ENCODE results near the gene DPF3. TPM values are rescaled to one million over a fixed set of nuclear protein-coding genes. Genes with fewer than 3 reads are reported as not detected.

The DPF3 gene
- total and polyA plus RNA-seq, 2 donors, result 0.71 to 2.2 TPM

DNA sequence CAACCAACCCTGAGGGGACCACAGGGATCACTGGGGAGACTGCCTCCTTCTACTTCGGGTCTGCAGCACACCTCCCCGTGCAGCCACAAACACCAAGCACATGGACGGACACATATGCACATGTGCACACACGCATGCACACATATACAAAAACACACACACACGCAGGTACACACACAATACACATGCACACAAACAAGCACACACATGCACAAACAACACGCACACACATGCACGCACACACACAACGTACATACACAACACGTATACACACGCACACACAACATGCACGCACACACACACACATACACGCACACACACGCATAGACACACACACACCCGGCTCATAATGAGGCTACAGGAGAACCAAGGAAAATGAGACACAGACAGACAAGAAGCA is 203.6 kb downstream of the DPF3 start:
- Histone ChIP-seq H3K36me3 (ENCODE audit: insufficient read depth) (no peaks in the 10 kb centered on the region), H3K4me1 (ENCODE audit: insufficient read depth) (no peaks in the 10 kb centered on the region), H3K27ac (ENCODE audit: low read depth) (no peak overlapping the region), H3K4me3 (ENCODE audit: low read depth, low read length) (no peak overlapping the region)
- WGBS, result 94% methylated on average over 14 of the region's 14 CpGs
- no peak for DNase-seq (ENCODE audit: extremely low spot score)

DNA sequence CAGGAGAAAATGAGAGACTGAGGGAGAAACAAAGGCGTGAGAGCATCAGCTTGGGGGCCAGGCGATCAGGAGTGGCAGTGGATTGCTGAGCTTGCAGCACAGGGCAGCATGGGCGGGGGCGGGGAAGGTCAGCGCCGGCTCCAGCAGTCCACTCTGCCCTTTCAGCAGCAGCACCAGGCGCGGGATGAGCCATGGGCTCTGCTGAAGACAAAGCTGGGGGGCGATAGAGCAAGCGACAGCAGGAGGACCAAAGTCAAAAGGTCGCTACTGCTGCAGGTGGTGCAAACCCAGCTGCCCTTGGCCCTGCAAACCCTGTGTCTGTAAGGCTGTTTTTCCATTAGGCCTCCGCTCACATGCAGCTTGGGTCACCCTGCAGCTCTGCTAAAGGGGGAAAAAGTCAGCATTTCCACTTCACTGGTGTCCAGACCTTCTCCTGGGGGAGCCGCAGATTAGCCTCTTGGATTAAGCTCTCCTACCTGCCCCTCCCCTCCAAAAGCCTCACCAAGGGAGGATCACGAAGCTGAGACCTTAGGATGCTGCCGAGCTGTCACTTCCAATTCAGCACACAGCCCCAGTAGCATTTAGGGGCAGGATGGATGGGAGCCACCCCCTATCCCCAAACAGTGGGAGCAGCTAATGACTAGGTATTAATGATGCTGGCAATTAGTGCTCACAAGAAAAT is 204.8 kb downstream of the DPF3 start:
- no peaks in the 10 kb centered on the region for H3K36me3 ChIP-seq (ENCODE audit: insufficient read depth)
- H3K4me3 ChIP-seq (ENCODE audit: low read depth, low read length), result no peak overlapping the region
- WGBS, result 78% methylated on average over 15 of the region's 15 CpGs
- H3K27ac ChIP-seq (ENCODE audit: low read depth), result no peak overlapping the region
- H3K4me1 ChIP-seq (ENCODE audit: insufficient read depth), result no peaks in the 10 kb centered on the region
- no peak for DNase-seq (ENCODE audit: extremely low spot score)

DNA sequence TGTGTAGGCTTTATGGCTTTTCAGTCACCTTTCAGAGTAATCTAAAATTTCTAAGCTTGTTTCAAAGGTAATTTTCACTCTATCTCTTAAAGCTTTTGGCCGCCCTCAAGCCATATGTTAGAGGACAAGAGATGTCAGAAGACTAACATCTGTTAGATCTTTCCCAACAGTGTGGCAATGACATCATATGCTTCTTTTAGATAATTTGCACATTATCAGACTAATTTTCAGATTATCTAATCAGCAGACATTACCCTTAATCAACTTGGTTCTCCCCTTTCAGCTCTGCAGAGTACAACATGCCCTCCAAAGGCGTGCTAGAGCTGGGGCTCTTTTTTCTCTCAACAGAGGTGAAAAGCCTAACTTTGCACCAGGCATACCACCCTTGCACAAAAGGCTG is 207.1 kb downstream of the DPF3 start:
- no peak for DNase-seq (ENCODE audit: extremely low spot score)
- WGBS, result 88% methylated on average over 2 of the region's 2 CpGs
- Histone ChIP-seq H3K4me1 (ENCODE audit: insufficient read depth) (no peaks in the 10 kb centered on the region), H3K36me3 (ENCODE audit: insufficient read depth) (no peaks in the 10 kb centered on the region), H3K4me3 (ENCODE audit: low read depth, low read length) (no peak overlapping the region), H3K27ac (ENCODE audit: low read depth) (no peak overlapping the region)

DNA sequence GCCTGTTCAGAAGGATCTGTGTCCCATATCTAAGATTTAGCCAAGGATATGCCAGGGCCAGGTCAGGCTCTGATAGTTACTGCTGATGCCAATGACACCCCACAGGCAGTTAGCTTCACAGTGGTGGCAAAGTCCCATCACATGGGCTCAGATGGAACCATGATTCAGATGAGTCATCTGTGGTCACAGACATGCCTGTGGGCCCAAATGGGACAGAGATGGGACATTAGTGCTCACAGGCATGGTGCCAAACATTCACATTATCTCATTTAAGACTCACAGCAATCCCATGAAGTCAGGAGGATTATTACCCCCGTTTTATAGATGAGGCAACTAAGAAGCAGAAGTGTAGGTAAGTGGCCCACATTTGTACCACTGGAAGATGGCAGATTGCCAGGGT is 207.8 kb downstream of the DPF3 start:
- H3K36me3 ChIP-seq (ENCODE audit: insufficient read depth), result no peaks in the 10 kb centered on the region
- H3K27ac ChIP-seq (ENCODE audit: low read depth), result no peak overlapping the region
- no peaks in the 10 kb centered on the region for H3K4me1 ChIP-seq (ENCODE audit: insufficient read depth)
- no peak for DNase-seq (ENCODE audit: extremely low spot score)
- H3K4me3 ChIP-seq (ENCODE audit: low read depth, low read length), result no peak overlapping the region
- 75% methylated on average over 1 of the region's 1 CpG for WGBS

DNA sequence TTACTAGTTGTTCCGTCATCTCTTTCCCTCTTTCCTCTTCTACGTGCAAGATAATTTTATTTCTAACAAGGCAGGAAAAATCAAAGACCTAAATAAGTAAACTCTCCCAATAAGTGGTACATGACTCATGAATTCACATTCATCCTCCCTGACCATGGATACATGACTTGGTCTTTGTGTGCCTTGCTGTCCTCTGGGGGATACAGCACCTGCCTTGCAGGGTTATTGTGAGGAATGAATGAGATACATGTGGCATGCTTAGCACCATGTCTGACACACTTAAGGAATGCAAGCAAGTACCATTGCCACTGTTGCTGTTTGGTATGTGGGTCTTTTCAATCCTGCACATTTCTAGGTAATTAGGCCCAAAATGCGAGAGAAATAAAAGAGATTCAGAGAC is 208.4 kb downstream of the DPF3 start:
- H3K4me1 ChIP-seq (ENCODE audit: insufficient read depth), result no peaks in the 10 kb centered on the region
- no peak overlapping the region for H3K27ac ChIP-seq (ENCODE audit: low read depth)
- no peaks in the 10 kb centered on the region for H3K36me3 ChIP-seq (ENCODE audit: insufficient read depth)
- DNase-seq (ENCODE audit: extremely low spot score), result no peak
- H3K4me3 ChIP-seq (ENCODE audit: low read depth, low read length), result no peak overlapping the region
- 93% methylated on average over 3 of the region's 3 CpGs for WGBS

DNA sequence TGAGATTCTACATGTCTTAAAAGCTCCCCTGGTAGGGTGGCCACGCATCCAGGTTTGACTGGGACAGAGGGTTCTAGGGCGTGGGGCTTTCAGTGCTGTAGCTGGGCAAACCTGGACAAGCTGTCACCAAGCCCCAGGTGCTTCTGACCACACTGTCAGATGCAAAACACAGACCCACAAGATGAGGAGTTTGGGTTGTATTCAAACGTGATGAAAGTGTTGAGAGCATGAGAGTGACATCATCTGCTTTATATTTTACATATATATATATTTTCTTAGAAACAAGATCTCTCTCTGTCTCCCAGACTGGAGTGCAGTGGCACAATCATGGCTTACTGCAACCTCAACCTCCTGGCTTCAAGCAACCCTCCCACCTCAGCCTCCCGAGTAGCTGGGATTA is 210.1 kb downstream of the DPF3 start:
- no peaks in the 10 kb centered on the region for H3K4me1 ChIP-seq (ENCODE audit: insufficient read depth)
- no peak for DNase-seq (ENCODE audit: extremely low spot score)
- no peak overlapping the region for H3K4me3 ChIP-seq (ENCODE audit: low read depth, low read length)
- WGBS, result 80% methylated on average over 4 of the region's 4 CpGs
- no peaks in the 10 kb centered on the region for H3K36me3 ChIP-seq (ENCODE audit: insufficient read depth)
- H3K27ac ChIP-seq (ENCODE audit: low read depth), result no peak overlapping the region

DNA sequence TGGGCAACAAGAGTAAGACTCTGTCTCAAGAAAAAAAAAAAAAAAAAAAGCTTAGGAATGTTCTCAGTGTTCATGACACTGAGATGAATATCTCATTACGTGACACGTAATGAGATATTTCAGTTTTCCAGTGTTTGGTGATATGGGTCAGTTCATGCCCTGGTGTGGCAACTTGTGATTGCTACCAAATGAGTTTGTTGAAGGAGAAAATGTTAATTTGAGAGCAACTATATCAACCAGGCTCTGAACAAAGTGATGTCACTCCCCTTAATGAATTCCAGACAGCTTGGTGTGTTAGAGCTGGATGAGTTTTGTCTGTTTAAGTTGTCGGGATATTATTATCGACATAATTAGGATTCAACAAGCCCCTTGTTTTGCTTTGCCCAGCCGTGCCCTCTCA is 211.7 kb downstream of the DPF3 start:
- Histone ChIP-seq H3K4me3 (ENCODE audit: low read depth, low read length) (no peak overlapping the region), H3K36me3 (ENCODE audit: insufficient read depth) (no peaks in the 10 kb centered on the region), H3K4me1 (ENCODE audit: insufficient read depth) (no peaks in the 10 kb centered on the region), H3K27ac (ENCODE audit: low read depth) (no peak overlapping the region)
- 69% methylated on average over 5 of the region's 5 CpGs for WGBS
- no peak for DNase-seq (ENCODE audit: extremely low spot score)

DNA sequence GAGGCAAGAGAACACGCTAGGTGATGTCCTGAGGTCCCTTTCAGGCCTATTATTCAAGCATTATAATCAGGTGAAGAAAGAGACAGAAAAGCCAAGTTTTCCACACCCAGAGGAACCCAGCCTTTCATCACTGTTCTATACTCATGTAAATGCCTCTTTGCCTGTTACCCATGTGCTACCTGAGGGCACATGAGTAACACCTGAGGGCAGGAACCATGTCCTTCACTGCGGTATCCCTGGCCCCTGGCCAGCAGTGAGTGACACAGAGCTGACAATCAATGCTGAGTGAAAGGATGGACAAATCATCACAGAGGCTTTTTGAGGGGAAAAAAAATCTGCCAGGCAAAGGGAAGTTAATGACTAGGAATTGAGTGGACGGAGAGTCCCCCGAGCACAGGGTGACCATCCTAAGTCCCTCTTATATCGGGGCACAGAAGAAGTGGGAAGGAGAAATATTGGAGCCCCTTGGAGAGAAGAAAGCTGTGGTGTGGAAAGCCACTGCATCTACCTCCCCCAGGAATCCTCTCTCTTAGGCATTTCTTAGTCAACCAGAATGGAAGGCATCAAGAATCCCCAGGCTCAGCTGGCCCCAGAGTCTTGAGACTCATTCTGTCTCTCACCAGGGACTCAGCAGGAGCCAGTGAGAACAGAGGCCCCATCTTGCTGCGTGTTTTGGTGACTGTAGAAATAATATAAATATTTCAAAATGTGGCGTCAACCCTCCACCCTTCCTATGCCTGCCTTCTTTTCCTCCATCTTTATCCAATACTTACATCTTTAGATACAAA is 212.9 kb downstream of the DPF3 start:
- no peak for DNase-seq (ENCODE audit: extremely low spot score)
- Histone ChIP-seq H3K4me1 (ENCODE audit: insufficient read depth) (no peaks in the 10 kb centered on the region), H3K4me3 (ENCODE audit: low read depth, low read length) (no peak overlapping the region), H3K36me3 (ENCODE audit: insufficient read depth) (no peaks in the 10 kb centered on the region), H3K27ac (ENCODE audit: low read depth) (no peak overlapping the region)
- 94% methylated on average over 7 of the region's 7 CpGs for whole genome bisulfite sequencing

DNA sequence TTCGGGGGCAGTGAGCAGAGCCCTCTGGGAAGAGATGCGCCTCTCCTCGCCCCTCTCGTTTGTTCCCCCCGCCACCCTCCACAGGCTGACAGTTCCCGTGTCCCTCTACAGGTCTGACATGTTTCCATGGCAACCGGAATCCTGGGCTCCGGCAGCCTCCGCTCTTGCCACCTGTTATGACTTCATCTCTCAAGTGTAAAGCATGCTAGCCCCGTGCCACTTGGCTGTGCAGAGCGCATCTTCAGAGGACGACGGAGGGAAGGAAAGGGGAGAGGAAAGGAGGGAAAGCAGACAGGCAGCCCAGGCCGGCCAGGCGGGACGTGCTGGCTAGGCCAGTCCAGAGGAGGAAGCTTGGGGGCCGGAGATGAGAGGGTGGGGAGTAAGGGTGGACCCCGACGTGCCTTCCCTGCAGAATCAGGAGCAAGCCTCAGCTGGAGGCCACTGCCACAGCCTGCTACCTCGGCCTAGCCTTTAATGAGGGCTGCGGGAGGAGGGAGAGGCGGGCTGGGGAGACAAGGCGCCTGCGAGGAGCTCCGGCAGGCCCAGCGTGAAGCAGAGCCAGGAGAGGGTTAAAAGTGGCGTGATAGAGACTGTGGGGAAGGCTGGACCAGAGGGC is 214.3 kb downstream of the DPF3 start:
- 44% methylated on average over 27 of the region's 27 CpGs for WGBS

DNA sequence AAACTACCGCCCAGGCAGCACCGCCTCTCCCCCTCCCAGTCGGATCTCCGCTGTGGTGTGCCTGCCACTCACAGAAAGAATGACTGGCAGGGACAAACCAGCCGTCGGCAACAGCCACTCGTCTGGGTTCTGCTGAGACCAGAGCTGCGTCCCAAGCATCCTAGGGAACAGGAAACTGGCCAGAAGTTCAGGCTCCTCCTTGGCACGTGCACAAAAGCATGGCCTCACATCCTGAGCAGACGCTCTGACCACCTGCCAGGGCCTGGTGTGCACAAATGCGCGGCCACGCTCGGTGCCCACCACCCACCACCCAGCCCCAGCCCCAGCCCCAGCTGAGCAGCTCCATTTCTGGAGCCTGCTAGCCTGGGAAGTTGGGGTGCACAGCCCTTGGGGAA is 214.8 kb downstream of the DPF3 start:
- no peak overlapping the region for H3K4me3 ChIP-seq (ENCODE audit: low read depth, low read length)
- no peaks in the 10 kb centered on the region for H3K36me3 ChIP-seq (ENCODE audit: insufficient read depth)
- H3K27ac ChIP-seq (ENCODE audit: low read depth), result no peak overlapping the region
- DNase-seq (ENCODE audit: extremely low spot score), result no peak
- no peaks in the 10 kb centered on the region for H3K4me1 ChIP-seq (ENCODE audit: insufficient read depth)
- 32% methylated on average over 14 of the region's 14 CpGs for WGBS

More for the DNA sequence above, 214.3 kb downstream of the DPF3 start:
- Histone ChIP-seq H3K27ac (ENCODE audit: low read depth) (no peak overlapping the region), H3K4me3 (ENCODE audit: low read depth, low read length) (no peak overlapping the region), H3K36me3 (ENCODE audit: insufficient read depth) (no peaks in the 10 kb centered on the region), H3K4me1 (ENCODE audit: insufficient read depth) (no peaks in the 10 kb centered on the region)
- DNase-seq (ENCODE audit: extremely low spot score), result no peak

DNA sequence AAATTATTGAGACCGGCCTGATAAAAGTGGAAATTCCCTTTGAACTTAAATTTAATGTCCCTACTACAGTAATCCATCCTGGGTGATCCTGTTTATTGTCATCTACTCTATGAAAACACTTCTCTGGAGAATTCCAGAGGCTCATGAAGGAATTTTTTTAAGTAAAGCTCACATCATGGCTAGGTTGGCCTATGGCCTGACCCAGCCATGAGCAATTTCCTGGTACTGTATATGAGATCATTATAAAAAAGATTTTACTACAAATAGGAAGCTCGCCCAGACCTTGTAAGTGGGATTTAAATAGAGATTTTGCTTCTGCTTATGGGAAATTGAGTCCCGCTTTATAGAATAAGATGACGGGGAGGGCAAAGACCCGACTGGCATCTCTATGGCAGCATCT is 215.5 kb downstream of the DPF3 start:
- 83% methylated on average over 5 of the region's 5 CpGs for WGBS
- H3K36me3 ChIP-seq (ENCODE audit: insufficient read depth), result no peaks in the 10 kb centered on the region
- no peak overlapping the region for H3K27ac ChIP-seq (ENCODE audit: low read depth)
- no peak for DNase-seq (ENCODE audit: extremely low spot score)
- no peak overlapping the region for H3K4me3 ChIP-seq (ENCODE audit: low read depth, low read length)
- no peaks in the 10 kb centered on the region for H3K4me1 ChIP-seq (ENCODE audit: insufficient read depth)

DNA sequence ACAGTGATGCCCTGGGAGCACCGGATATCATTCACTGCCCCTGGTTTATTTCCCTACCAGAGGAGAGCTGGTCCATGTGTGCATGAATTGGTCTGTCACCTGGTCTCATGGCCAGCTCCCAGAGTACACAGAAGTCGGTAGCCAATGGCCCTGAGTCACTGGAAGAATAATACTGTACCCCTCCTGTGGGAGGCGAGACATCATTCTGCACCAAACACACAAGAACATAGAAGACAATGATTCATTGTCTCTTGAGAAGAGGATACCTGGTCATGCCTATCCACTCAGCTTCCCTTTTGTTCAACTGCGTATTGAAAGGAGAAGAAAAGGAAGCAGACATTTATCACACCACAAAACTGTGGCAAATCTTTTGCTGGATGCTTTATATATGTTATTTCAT is 216.2 kb downstream of the DPF3 start:
- no peak overlapping the region for H3K27ac ChIP-seq (ENCODE audit: low read depth)
- no peak overlapping the region for H3K4me3 ChIP-seq (ENCODE audit: low read depth, low read length)
- no peaks in the 10 kb centered on the region for H3K4me1 ChIP-seq (ENCODE audit: insufficient read depth)
- WGBS, result 91% methylated on average over 4 of the region's 4 CpGs
- DNase-seq (ENCODE audit: extremely low spot score), result no peak
- H3K36me3 ChIP-seq (ENCODE audit: insufficient read depth), result no peaks in the 10 kb centered on the region

DNA sequence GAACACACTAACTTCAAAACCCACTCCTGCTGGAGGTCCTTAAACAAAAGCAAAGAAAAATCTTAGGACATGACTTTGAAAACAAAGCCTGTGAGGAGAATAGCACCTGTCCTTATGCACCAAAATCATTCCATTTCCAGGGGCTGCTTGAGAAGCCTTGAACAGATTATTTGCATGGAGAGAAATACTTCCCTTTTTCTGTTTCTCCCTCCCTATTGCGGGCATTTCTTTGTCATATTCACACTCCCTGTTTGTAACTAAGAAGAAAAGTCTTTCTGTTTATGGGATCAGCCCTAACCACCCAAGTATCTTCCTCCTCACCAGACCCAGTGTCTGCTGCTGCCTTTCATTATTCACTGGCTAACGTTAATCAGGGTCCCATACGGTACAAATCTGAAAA is 218.8 kb downstream of the DPF3 start:
- WGBS, result 61% methylated on average over 3 of the region's 3 CpGs
- no peak for DNase-seq (ENCODE audit: extremely low spot score)
- Histone ChIP-seq H3K4me3 (ENCODE audit: low read depth, low read length) (no peak overlapping the region), H3K36me3 (ENCODE audit: insufficient read depth) (no peaks in the 10 kb centered on the region), H3K27ac (ENCODE audit: low read depth) (no peak overlapping the region), H3K4me1 (ENCODE audit: insufficient read depth) (no peaks in the 10 kb centered on the region)

DNA sequence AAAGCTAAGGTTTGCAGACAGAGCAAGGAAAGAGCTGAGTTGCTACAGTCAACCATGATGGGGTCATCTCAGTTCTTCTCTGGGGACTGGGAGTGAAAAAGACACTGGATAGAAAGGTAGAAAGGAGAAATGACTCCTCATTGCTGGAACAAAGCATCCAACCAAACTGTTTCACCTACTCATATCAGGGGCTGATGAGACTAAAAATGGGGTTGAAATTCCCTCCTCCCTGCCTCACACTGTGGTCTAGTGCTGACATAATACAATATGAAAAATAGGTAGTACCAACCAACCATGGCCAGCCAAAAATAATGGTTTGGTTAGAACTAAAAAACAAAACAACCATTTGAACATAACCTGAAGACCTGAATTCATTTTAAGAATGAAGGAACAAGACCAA is 220.7 kb downstream of the DPF3 start:
- H3K4me3 ChIP-seq (ENCODE audit: low read depth, low read length), result no peak overlapping the region
- no peaks in the 10 kb centered on the region for H3K36me3 ChIP-seq (ENCODE audit: insufficient read depth)
- no peak overlapping the region for H3K27ac ChIP-seq (ENCODE audit: low read depth)
- DNase-seq (ENCODE audit: extremely low spot score), result no peak
- H3K4me1 ChIP-seq (ENCODE audit: insufficient read depth), result no peaks in the 10 kb centered on the region
